Measurements from ENCODE around the gene RSF1. TPM values are rescaled to one million over a fixed set of nuclear protein-coding genes. Genes with fewer than 3 reads are reported as not detected.
A peak's percentile ranks its signal among the peaks of the same experiment; 100 is the strongest.

The RSF1 gene
- total RNA-seq, 2 experiments from 2014 or later = 33.5 to 78.8 TPM

- ChIA-PET POLR2A (no interaction called here), CTCF (ENCODE audit: unreplicated experiment) (no interaction called here)
- Histone ChIP-seq H3K4me3 (ENCODE audit: low read depth, low read length, poor library complexity, severe bottlenecking) (no peak overlapping the region), H3K79me2 (ENCODE audit: insufficient read depth, low read depth, low read length) (no peaks in the 10 kb centered on the region), H3K4me1 (ENCODE audit: insufficient read depth, low read length, poor library complexity, severe bottlenecking) (no peaks in the 10 kb centered on the region), H2AFZ (ENCODE audit: low read length) (no peak overlapping the region), H3K9me3 (ENCODE audit: low read length) (no peaks in the 10 kb centered on the region), H3K27ac (ENCODE audit: low read depth, low read length, poor library complexity, severe bottlenecking) (no peak overlapping the region), H3K36me3 (ENCODE audit: insufficient read depth, low read length) (peaks cover 88% of the 10 kb centered on the region), H3K4me2 (ENCODE audit: low read length) (no peak overlapping the region), H4K20me1 (ENCODE audit: insufficient read depth, low read length) (no peaks in the 10 kb centered on the region), H3K9me2 (ENCODE audit: insufficient read depth, low read length) (no peaks in the 10 kb centered on the region)
- BruUV-seq (replicated peaks) = no TSS peak
- TF ChIP-seq EZH2phosphoT487 (IDR thresholded peaks at IDR 0.05; ENCODE audit: borderline replicate concordance, low read depth, low read length) (no peak), CTCF (conservative IDR thresholded peaks at IDR 0.05; ENCODE audit: low read length) (peak; percentile 90)
- intact Hi-C loops (cut with micrococcal nuclease; ENCODE audit: unreplicated experiment) = no loop called here
- peak; percentile 67 for DNase-seq (ENCODE audit: low spot score)
These were observed 200.8 kb downstream of the RSF1 start for GRCh38 chr11:77619576-77620198.

GRCh38 chr11:77617892-77618291 is 202.6 kb downstream of the RSF1 start:
- no peak overlapping the region for H3K4me3 ChIP-seq (ENCODE audit: low read depth, low read length, poor library complexity, severe bottlenecking)
- no peak overlapping the region for H3K4me2 ChIP-seq (ENCODE audit: low read length)
- H2AFZ ChIP-seq (ENCODE audit: low read length) = no peak overlapping the region
- no peaks in the 10 kb centered on the region for H4K20me1 ChIP-seq (ENCODE audit: insufficient read depth, low read length)
- ChIA-PET POLR2A (no interaction called here), CTCF (ENCODE audit: unreplicated experiment) (no interaction called here)
- no peak overlapping the region for H3K27ac ChIP-seq (ENCODE audit: low read depth, low read length, poor library complexity, severe bottlenecking)
- TF ChIP-seq CTCF (conservative IDR thresholded peaks at IDR 0.05; ENCODE audit: low read length) = no peak
- no peak for TF ChIP-seq EZH2phosphoT487 (IDR thresholded peaks at IDR 0.05; ENCODE audit: borderline replicate concordance, low read depth, low read length)
- DNase-seq (ENCODE audit: low spot score) = no peak
- no peaks in the 10 kb centered on the region for H3K79me2 ChIP-seq (ENCODE audit: insufficient read depth, low read depth, low read length)
- H3K9me2 ChIP-seq (ENCODE audit: insufficient read depth, low read length) = no peaks in the 10 kb centered on the region
- H3K9me3 ChIP-seq (ENCODE audit: low read length) = no peaks in the 10 kb centered on the region
- no peaks in the 10 kb centered on the region for H3K4me1 ChIP-seq (ENCODE audit: insufficient read depth, low read length, poor library complexity, severe bottlenecking)
- BruUV-seq (replicated peaks) = TSS peak; percentile 26
- H3K36me3 ChIP-seq (ENCODE audit: insufficient read depth, low read length) = peaks cover 87% of the 10 kb centered on the region
- intact Hi-C loops (cut with micrococcal nuclease; ENCODE audit: unreplicated experiment) = no loop called here

- BruUV-seq (replicated peaks) = no TSS peak
- H3K4me3 ChIP-seq (ENCODE audit: low read depth, low read length, poor library complexity, severe bottlenecking) = no peak overlapping the region
- no peaks in the 10 kb centered on the region for H3K9me2 ChIP-seq (ENCODE audit: insufficient read depth, low read length)
- no peaks in the 10 kb centered on the region for H4K20me1 ChIP-seq (ENCODE audit: insufficient read depth, low read length)
- intact Hi-C loops (cut with micrococcal nuclease; ENCODE audit: unreplicated experiment) = no loop called here
- CTCF ChIA-PET (ENCODE audit: unreplicated experiment) = no interaction called here
- H2AFZ ChIP-seq (ENCODE audit: low read length) = no peak overlapping the region
- DNase-seq (ENCODE audit: low spot score) = no peak
- H3K4me1 ChIP-seq (ENCODE audit: insufficient read depth, low read length, poor library complexity, severe bottlenecking) = no peaks in the 10 kb centered on the region
- POLR2A ChIA-PET = interaction anchor here (0.6 kb wide), 1 partner anchor 1748 kb away, joined by 3 read pairs; no protein-coding TSS in a partner anchor
- H3K9me3 ChIP-seq (ENCODE audit: low read length) = no peaks in the 10 kb centered on the region
- no peaks in the 10 kb centered on the region for H3K79me2 ChIP-seq (ENCODE audit: insufficient read depth, low read depth, low read length)
- H3K4me2 ChIP-seq (ENCODE audit: low read length) = no peak overlapping the region
- H3K27ac ChIP-seq (ENCODE audit: low read depth, low read length, poor library complexity, severe bottlenecking) = no peak overlapping the region
- TF ChIP-seq EZH2phosphoT487 (IDR thresholded peaks at IDR 0.05; ENCODE audit: borderline replicate concordance, low read depth, low read length) = no peak
- H3K36me3 ChIP-seq (ENCODE audit: insufficient read depth, low read length) = peaks cover 68% of the 10 kb centered on the region
These were observed 208.6 kb downstream of the RSF1 start for GRCh38 chr11:77611921-77612320.

Small RNA genes within 50 kb of the gene (small RNA-seq; reads per million reads assigned to genes)
- not detected for gene RF00019

Other genes with a start within 250 kb of the RSF1 start
- not detected in 2 replicates for gene AQP11, start 230.8 kb downstream of the RSF1 start, total RNA-seq (2014; rRNA removed; shearing (Covaris generic))
- gene AQP11, start 230.8 kb downstream of the RSF1 start, total RNA-seq (2022) = not detected in 2 replicates
- gene CLNS1A, start 182.9 kb downstream of the RSF1 start, total RNA-seq (2014; rRNA removed; shearing (Covaris generic)) = 115 and 121 TPM in 2 replicates
- gene CLNS1A, start 182.9 kb downstream of the RSF1 start, total RNA-seq (2022) = 108 and 110 TPM in 2 replicates
- gene AAMDC, start 422 bp upstream of the RSF1 start, total RNA-seq (2014; rRNA removed; shearing (Covaris generic)) = 11.0 and 16.2 TPM in 2 replicates
- gene AAMDC, start 422 bp upstream of the RSF1 start, total RNA-seq (2022) = 13.3 and 17.1 TPM in 2 replicates
- gene INTS4, start 173.9 kb upstream of the RSF1 start, total RNA-seq (2014; rRNA removed; shearing (Covaris generic)) = 50.6 and 57.1 TPM in 2 replicates
- 56.4 and 57.0 TPM in 2 replicates for gene INTS4, start 173.9 kb upstream of the RSF1 start, total RNA-seq (2022)
- not detected in 2 replicates for gene KCTD14, start 202.6 kb upstream of the RSF1 start, total RNA-seq (2014; rRNA removed; shearing (Covaris generic))
- not detected in 2 replicates for gene KCTD14, start 202.6 kb upstream of the RSF1 start, total RNA-seq (2022)
- not detected in 2 replicates for gene THRSP, start 243.1 kb upstream of the RSF1 start, total RNA-seq (2014; rRNA removed; shearing (Covaris generic))
- gene THRSP, start 243.1 kb upstream of the RSF1 start, total RNA-seq (2022) = not detected in 2 replicates

Data from OCI-LY7 (cell line).